SK-N-SH (cell line): ENCODE results near the gene GLS. TPM values are rescaled to one million over a fixed set of nuclear protein-coding genes. Genes with fewer than 3 reads are reported as not detected.

Source experiments
- CTCF ChIA-PET: fragments of 300-600, 350-600 bp; formaldehyde crosslinking; extraction: SDS; loops from one replicate; lab custom pipeline; 2021; lab: Yijun Ruan, JAX
- POLR2A ChIA-PET: fragments of 350-600 bp; sonication (Branson Sonifier 250); formaldehyde crosslinking; extraction: SDS; loops from one replicate; lab custom pipeline; 2020; ENCODE audit warnings: antibody characterized with exemption, inconsistent platforms; lab: Yijun Ruan, JAX
- DNase-seq: peaks from one replicate; pipeline ENCODE4 v3.0.0; 2012
- H2AFZ ChIP-seq: fragments of 200-600 bp; sonication (generic); 2 replicates; pipeline ENCODE4 v1.8.1; 2016; ENCODE audit warnings: antibody characterized with exemption, mild to moderate bottlenecking, low read depth
- H3F3A ChIP-seq: fragments of 200-600 bp; sonication (generic); replicated peaks from 2 replicates; pipeline ENCODE3; 2016; ENCODE audit warnings: antibody characterized with exemption, mild to moderate bottlenecking; ENCODE audit not compliant: insufficient read depth
- H3K27ac ChIP-seq, 2 experiments: fragments of 200-500 bp in 1 of 2; fragments of 200-600 bp in 1 of 2; sonication (Bioruptor generic) in 1 of 2; sonication (generic), shearing (Covaris generic) in 1 of 2; 2 replicates each; pipeline versions ENCODE4 v1.5.1 to v1.6.1; 2014 to 2016; ENCODE audit warnings: low read depth in 2 of 2, inconsistent platforms in 1 of 2, low read length in 1 of 2, mild to moderate bottlenecking in 1 of 2, mixed read lengths in 1 of 2
- H3K27me3 ChIP-seq: fragments of 200-600 bp; sonication (generic), shearing (Covaris generic); 2 replicates; pipeline ENCODE4 v1.6.1; 2016; ENCODE audit warnings: mixed run types; ENCODE audit not compliant: insufficient read depth
- H3K36me3 ChIP-seq, 2 experiments: fragments of 200-500 bp in 1 of 2; fragments of 200-600 bp in 1 of 2; sonication (Bioruptor generic) in 1 of 2; sonication (generic) in 1 of 2; replicated peaks in 1 of 2; 2 replicates each; pipeline versions ENCODE3 to v1.5.1; 2014 to 2016; ENCODE audit warnings: low read length in 1 of 2, mild to moderate bottlenecking in 1 of 2; ENCODE audit not compliant: insufficient read depth in 2 of 2, control insufficient read depth in 1 of 2
- H3K4me1 ChIP-seq, 2 experiments: fragments of 200-500 bp in 1 of 2; fragments of 200-600 bp in 1 of 2; sonication (Bioruptor generic) in 1 of 2; sonication (generic), shearing (Covaris generic) in 1 of 2; 2 replicates each; pipeline versions ENCODE4 v1.5.1 to v1.6.1; 2014 to 2016; ENCODE audit warnings: low read depth in 1 of 2, low read length in 1 of 2, mixed run types in 1 of 2; ENCODE audit not compliant: insufficient read depth in 2 of 2, control insufficient read depth in 1 of 2
- H3K4me2 ChIP-seq: fragments of 200-600 bp; sonication (generic), shearing (Covaris generic); 2 replicates; pipeline ENCODE4 v1.6.1; 2017; ENCODE audit warnings: mixed run types
- H3K4me3 ChIP-seq, 2 experiments: fragments of 200-500 bp in 1 of 2; fragments of 200-600 bp in 1 of 2; sonication (Bioruptor generic) in 1 of 2; sonication (generic), shearing (Covaris generic) in 1 of 2; 2 replicates each; pipeline versions ENCODE4 v1.5.1 to v1.8.1; 2014 to 2016; ENCODE audit warnings: low read depth in 2 of 2, inconsistent platforms in 1 of 2, low read length in 1 of 2, mild to moderate bottlenecking in 1 of 2, mixed read lengths in 1 of 2, moderate library complexity in 1 of 2
- H3K79me2 ChIP-seq: fragments of 200-600 bp; sonication (generic); 2 replicates; pipeline ENCODE4 v1.8.1; 2017; ENCODE audit warnings: mild to moderate bottlenecking; ENCODE audit not compliant: insufficient read depth
- H3K9ac ChIP-seq: fragments of 200-600 bp; sonication (generic); 2 replicates; pipeline ENCODE4 v1.6.1; 2017; ENCODE audit warnings: mixed run types
- H3K9me2 ChIP-seq: fragments of 200-600 bp; sonication (generic); 2 replicates; pipeline ENCODE4 v1.6.1; 2017; ENCODE audit warnings: mixed run types
- H3K9me3 ChIP-seq: fragments of 200-600 bp; sonication (generic); 2 replicates; pipeline ENCODE4 v1.6.1; 2017; ENCODE audit warnings: mixed run types, mild to moderate bottlenecking, moderate library complexity
- H4K20me1 ChIP-seq: fragments of 200-600 bp; sonication (generic); 2 replicates; pipeline ENCODE4 v1.6.1; 2017; ENCODE audit warnings: mild to moderate bottlenecking, mixed run types; ENCODE audit not compliant: insufficient read depth
- CHD2 ChIP-seq: fragments of 150-350 bp; IDR thresholded peaks from 2 replicates; pipeline ENCODE4 v1.6.1; 2018; ENCODE audit warnings: low read length; ENCODE audit not compliant: partially characterized antibody
- ELF1 ChIP-seq: IDR thresholded peaks from 2 replicates; pipeline ENCODE4 v1.4.0; 2012
- EP300 ChIP-seq, 2 experiments: IDR thresholded peaks; 2 replicates each; pipeline versions ENCODE4 v1.4.0 to v1.6.1; 2012; ENCODE audit warnings: borderline replicate concordance in 1 of 2, low read depth in 1 of 2, low read length in 1 of 2
- FOSL2 ChIP-seq: IDR thresholded peaks from 2 replicates; pipeline ENCODE4 v1.4.0; 2012; ENCODE audit warnings: low read depth, mild to moderate bottlenecking, moderate library complexity, borderline replicate concordance
- FOXJ3 ChIP-seq: sonication (generic); formaldehyde crosslinking; IDR thresholded peaks from 2 replicates; pipeline ENCODE4 v1.5.1; 2020; ENCODE audit warnings: mild to moderate bottlenecking, missing genetic modification reagents
- FOXM1 ChIP-seq: IDR thresholded peaks from 2 replicates; pipeline ENCODE4 v1.4.0; 2012; ENCODE audit warnings: low read depth, mild to moderate bottlenecking
- JUND ChIP-seq: IDR thresholded peaks from 2 replicates; pipeline ENCODE4 v1.4.0; 2012
- MEF2A ChIP-seq: IDR thresholded peaks from 2 replicates; pipeline ENCODE4 v1.4.0; 2012; ENCODE audit warnings: low read depth, borderline replicate concordance
- NRF1 ChIP-seq: IDR thresholded peaks from 2 replicates; pipeline ENCODE4 v1.6.1; 2012; ENCODE audit warnings: low read depth, mild to moderate bottlenecking, low read length
- POLR2AphosphoS5 ChIP-seq: IDR thresholded peaks from 2 replicates; pipeline ENCODE4 v1.6.1; 2012; ENCODE audit warnings: low read depth, low read length
- RAD21 ChIP-seq: IDR thresholded peaks from 2 replicates; pipeline ENCODE4 v1.6.1; 2012; ENCODE audit warnings: mild to moderate bottlenecking, low read length
- SIN3A ChIP-seq: IDR thresholded peaks from 2 replicates; pipeline ENCODE4 v1.6.1; 2012; ENCODE audit warnings: low read depth, mild to moderate bottlenecking, low read length, moderate library complexity, borderline replicate concordance
- YY1 ChIP-seq: IDR thresholded peaks from 2 replicates; pipeline ENCODE4 v1.4.0; 2012; ENCODE audit warnings: low read depth, mild to moderate bottlenecking
- WGBS: methylation state at CpG from one replicate; pipeline ENCODE4 v1.1.6; 2017; ENCODE audit warnings: low lambda C conversion rate; 5-methylcytosine and 5-hydroxymethylcytosine counted together
- polyA plus RNA-seq, 3 experiments: library from polyadenylated mRNA; depleted of rRNA; stranded (reverse); fragments of >200 nt; gene quantifications; 2 replicates each; pipeline ENCODE4 v1.2.3, GENCODE V29; 2012
- TF ChIP-seq, protein P1 (sequence below): IDR thresholded peaks from 2 replicates; pipeline ENCODE4 v1.4.0; 2012; ENCODE audit warnings: low read depth
- TF ChIP-seq, protein P2 (sequence below): IDR thresholded peaks from 2 replicates; pipeline ENCODE4 v1.4.0; 2012; ENCODE audit warnings: low read depth, borderline replicate concordance
- TF ChIP-seq, protein P3 (sequence below): fragments of 200-600 bp; sonication (generic); IDR thresholded peaks from 2 replicates; pipeline ENCODE4 v1.6.1; 2017; ENCODE audit warnings: antibody characterized with exemption, mild to moderate bottlenecking, moderate library complexity
- TF ChIP-seq, protein P4 (sequence below): IDR thresholded peaks from 2 replicates; pipeline ENCODE4 v1.4.0; 2012; ENCODE audit warnings: low read depth, borderline replicate concordance
- TF ChIP-seq, protein P5 (sequence below): fragments of 150-350 bp; IDR thresholded peaks from 2 replicates; pipeline ENCODE4 v1.6.1; 2017; ENCODE audit warnings: antibody characterized with exemption, low read length, low read depth, borderline replicate concordance

The GLS gene
- polyA plus RNA-seq, 1 of the 3 experiments (the other 2 are of a cell fraction): 37.2 TPM

DNA sequence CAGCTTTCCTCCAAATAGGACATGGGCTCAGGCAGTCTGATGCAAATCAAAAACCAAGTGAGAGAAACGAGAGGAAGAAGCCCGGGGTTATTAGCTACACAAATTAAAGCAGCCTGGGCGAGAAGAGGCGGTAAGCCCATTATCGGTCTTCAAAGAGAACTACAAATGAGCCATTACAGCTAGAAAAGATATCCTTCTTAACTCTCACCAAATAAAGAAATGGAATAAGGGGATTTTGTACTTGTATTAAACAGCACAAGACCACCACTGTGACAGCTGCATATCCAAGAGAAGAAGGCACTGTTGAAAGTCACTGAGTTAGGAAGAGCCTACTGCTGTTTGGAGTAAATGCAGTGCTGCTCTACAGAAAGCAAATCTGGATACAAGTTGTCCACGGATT is 100.7 kb downstream of the GLS start:
- TF ChIP-seq, protein P1, sequence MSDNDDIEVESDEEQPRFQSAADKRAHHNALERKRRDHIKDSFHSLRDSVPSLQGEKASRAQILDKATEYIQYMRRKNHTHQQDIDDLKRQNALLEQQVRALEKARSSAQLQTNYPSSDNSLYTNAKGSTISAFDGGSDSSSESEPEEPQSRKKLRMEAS: no peak
- TF ChIP-seq, protein P2, sequence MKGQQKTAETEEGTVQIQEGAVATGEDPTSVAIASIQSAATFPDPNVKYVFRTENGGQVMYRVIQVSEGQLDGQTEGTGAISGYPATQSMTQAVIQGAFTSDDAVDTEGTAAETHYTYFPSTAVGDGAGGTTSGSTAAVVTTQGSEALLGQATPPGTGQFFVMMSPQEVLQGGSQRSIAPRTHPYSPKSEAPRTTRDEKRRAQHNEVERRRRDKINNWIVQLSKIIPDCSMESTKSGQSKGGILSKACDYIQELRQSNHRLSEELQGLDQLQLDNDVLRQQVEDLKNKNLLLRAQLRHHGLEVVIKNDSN: no peak
- TF ChIP-seq JUND (no peak), RAD21 (no peak), EP300 (IDR thresholded peaks at IDR 0.05; ENCODE audit: borderline replicate concordance in 1 of 2, low read depth in 1 of 2, low read length in 1 of 2) (no peak), FOXM1 (no peak), CHD2 (no peak), FOSL2 (no peak), MEF2A (no peak), POLR2AphosphoS5 (no peak), FOXJ3 (CRISPR knock-in tag) (no peak), NRF1 (no peak), SIN3A (no peak), ELF1 (no peak), YY1 (no peak)
- TF ChIP-seq, protein P3, sequence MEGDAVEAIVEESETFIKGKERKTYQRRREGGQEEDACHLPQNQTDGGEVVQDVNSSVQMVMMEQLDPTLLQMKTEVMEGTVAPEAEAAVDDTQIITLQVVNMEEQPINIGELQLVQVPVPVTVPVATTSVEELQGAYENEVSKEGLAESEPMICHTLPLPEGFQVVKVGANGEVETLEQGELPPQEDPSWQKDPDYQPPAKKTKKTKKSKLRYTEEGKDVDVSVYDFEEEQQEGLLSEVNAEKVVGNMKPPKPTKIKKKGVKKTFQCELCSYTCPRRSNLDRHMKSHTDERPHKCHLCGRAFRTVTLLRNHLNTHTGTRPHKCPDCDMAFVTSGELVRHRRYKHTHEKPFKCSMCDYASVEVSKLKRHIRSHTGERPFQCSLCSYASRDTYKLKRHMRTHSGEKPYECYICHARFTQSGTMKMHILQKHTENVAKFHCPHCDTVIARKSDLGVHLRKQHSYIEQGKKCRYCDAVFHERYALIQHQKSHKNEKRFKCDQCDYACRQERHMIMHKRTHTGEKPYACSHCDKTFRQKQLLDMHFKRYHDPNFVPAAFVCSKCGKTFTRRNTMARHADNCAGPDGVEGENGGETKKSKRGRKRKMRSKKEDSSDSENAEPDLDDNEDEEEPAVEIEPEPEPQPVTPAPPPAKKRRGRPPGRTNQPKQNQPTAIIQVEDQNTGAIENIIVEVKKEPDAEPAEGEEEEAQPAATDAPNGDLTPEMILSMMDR: no peak
- TF ChIP-seq, protein P4, sequence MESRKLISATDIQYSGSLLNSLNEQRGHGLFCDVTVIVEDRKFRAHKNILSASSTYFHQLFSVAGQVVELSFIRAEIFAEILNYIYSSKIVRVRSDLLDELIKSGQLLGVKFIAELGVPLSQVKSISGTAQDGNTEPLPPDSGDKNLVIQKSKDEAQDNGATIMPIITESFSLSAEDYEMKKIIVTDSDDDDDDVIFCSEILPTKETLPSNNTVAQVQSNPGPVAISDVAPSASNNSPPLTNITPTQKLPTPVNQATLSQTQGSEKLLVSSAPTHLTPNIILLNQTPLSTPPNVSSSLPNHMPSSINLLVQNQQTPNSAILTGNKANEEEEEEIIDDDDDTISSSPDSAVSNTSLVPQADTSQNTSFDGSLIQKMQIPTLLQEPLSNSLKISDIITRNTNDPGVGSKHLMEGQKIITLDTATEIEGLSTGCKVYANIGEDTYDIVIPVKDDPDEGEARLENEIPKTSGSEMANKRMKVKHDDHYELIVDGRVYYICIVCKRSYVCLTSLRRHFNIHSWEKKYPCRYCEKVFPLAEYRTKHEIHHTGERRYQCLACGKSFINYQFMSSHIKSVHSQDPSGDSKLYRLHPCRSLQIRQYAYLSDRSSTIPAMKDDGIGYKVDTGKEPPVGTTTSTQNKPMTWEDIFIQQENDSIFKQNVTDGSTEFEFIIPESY: no peak
- TF ChIP-seq, protein P5, sequence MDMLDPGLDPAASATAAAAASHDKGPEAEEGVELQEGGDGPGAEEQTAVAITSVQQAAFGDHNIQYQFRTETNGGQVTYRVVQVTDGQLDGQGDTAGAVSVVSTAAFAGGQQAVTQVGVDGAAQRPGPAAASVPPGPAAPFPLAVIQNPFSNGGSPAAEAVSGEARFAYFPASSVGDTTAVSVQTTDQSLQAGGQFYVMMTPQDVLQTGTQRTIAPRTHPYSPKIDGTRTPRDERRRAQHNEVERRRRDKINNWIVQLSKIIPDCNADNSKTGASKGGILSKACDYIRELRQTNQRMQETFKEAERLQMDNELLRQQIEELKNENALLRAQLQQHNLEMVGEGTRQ: no peak
- WGBS: 97% methylated on average over 6 of the region's 6 CpGs
- POLR2A ChIA-PET: no interaction called here

More for the DNA sequence above, 100.7 kb downstream of the GLS start:
- Histone ChIP-seq H3K9ac (no peak overlapping the region), H3K27ac (peak overlapping the region in 1 of 2 experiments; percentile 93; a peak in 1 of 4 replicates), H4K20me1 (no peaks in the 10 kb centered on the region), H3K79me2 (no peaks in the 10 kb centered on the region), H3K4me3 (no peak overlapping the region), H3F3A (peaks cover 22% of the 10 kb centered on the region), H2AFZ (no peak overlapping the region), H3K4me1 (peaks cover 17 to 23% of the 10 kb centered on the region in 2 experiments), H3K9me2 (no peaks in the 10 kb centered on the region), H3K4me2 (no peak overlapping the region), H3K9me3 (no peaks in the 10 kb centered on the region), H3K27me3 (no peaks in the 10 kb centered on the region), H3K36me3 (peaks cover 68 to 99% of the 10 kb centered on the region in 2 experiments)
- CTCF ChIA-PET: no interaction called here
- DNase-seq: no peak
